Stimulated activated memory B cell treated with anti-CD40 and anti-IgM and Interleukin-4, amounts not matched to agents 10 μg/mL and 1 μg/mL and 100 μg/mL, for 72 hours (primary cell): ENCODE results near the gene CMTR1.

Experiments
- ATAC-seq: fragments of 150-1000 bp; cut with Tn5 transposase; 2 replicates; pipeline ENCODE4 v1.10.0; 2021
- H3K27ac Mint-ChIP-seq: one replicate; pipeline ENCODE4 v1.8.0; 2022; ENCODE audit warnings: mild to moderate bottlenecking, mixed read lengths
- H3K27me3 Mint-ChIP-seq: one replicate; pipeline ENCODE4 v1.8.0; 2022; ENCODE audit warnings: mixed read lengths
- H3K36me3 Mint-ChIP-seq: one replicate; pipeline ENCODE4 v1.8.0; 2022; ENCODE audit warnings: mixed read lengths
- H3K4me1 Mint-ChIP-seq: one replicate; pipeline ENCODE4 v1.8.0; 2022; ENCODE audit warnings: mixed read lengths
- H3K4me3 Mint-ChIP-seq: one replicate; pipeline ENCODE4 v1.8.0; 2022; ENCODE audit warnings: mild to moderate bottlenecking, moderate library complexity, mixed read lengths
- H3K9me3 Mint-ChIP-seq: one replicate; pipeline ENCODE4 v1.8.0; 2022; ENCODE audit warnings: mixed read lengths

Gene CMTR1

DNA sequence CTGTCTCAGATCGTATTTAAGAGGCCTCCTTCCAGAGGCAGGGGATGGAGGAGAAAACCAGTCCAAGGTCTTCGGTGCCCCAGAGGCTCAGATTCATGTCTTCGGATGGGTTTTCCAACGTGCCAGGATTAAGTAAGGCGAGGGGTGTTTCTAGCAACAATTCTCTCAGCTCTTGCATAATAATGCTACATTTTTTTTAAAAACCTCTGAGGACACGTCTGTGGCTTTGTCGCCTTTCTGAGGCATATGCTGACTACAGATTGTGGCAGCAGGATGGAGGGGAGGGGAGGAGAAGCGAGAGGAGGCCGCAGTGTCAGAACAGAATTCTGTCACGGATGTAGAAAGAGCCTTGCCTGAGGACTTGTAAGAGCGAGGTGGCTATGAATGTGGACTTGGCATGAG is 84.4 kb downstream of the CMTR1 start:
- Mint-ChIP-seq H3K4me3 (peak overlapping the region; percentile 72), H3K27me3 (no peaks in the 10 kb centered on the region), H3K4me1 (peaks cover 55% of the 10 kb centered on the region), H3K36me3 (no peaks in the 10 kb centered on the region), H3K27ac (peak overlapping the region; percentile 92), H3K9me3 (peaks cover 3% of the 10 kb centered on the region)
- peak; percentile 51 for ATAC-seq

DNA sequence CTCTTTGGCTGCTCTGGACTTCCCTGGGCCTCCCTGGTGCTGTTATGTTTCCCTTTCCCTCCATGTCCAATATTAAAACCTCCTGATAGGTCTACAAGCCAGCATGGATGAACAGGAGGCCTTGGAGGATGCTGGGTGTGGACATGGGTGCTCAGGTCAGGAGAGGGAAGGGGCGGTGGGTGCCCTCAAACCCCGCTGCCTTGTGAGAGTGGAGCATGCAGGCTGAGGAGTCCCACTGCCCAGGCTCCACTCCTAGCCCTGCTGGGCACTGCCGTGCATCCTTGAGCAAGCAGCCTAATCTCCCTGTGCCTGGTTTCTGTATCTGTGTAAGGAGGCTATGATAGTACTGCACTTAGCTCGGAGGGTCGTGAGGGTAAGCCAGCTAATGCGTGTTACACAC is 85.1 kb downstream of the CMTR1 start:
- ATAC-seq, result no peak
- Mint-ChIP-seq H3K27ac (no peak overlapping the region), H3K9me3 (peaks cover 3% of the 10 kb centered on the region), H3K27me3 (no peaks in the 10 kb centered on the region), H3K36me3 (no peaks in the 10 kb centered on the region), H3K4me1 (peaks cover 62% of the 10 kb centered on the region), H3K4me3 (peak overlapping the region; percentile 2)

DNA sequence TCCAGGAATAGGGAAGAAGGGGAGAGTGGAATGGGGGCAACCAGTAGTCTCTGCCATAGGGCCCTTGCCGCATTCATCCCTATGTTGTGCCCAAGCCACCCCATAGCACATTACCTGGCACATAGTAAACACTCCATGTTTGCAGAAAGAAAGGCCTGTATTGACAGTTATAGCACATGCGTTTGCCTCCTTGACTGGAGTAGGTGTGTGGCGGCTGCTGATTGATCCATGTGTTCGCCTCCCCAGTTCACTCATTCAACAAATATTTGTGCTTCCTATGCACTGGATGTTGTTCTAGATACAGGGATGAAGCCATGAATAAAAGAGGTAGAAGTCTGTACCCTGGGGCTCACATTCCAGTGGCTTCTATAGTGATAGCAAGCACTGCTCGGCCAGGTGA is 86.4 kb downstream of the CMTR1 start:
- no peak overlapping the region for H3K4me3 Mint-ChIP-seq
- no peaks in the 10 kb centered on the region for H3K27me3 Mint-ChIP-seq
- peaks cover 3% of the 10 kb centered on the region for H3K9me3 Mint-ChIP-seq
- H3K4me1 Mint-ChIP-seq, result peaks cover 60% of the 10 kb centered on the region
- no peak overlapping the region for H3K27ac Mint-ChIP-seq
- no peak for ATAC-seq
- H3K36me3 Mint-ChIP-seq, result no peaks in the 10 kb centered on the region

GRCh38 chr6:37520926-37521325 is 87.9 kb downstream of the CMTR1 start:
- Mint-ChIP-seq H3K36me3 (no peaks in the 10 kb centered on the region), H3K9me3 (peaks cover 3% of the 10 kb centered on the region), H3K27ac (peak overlapping the region; percentile 79), H3K4me1 (peaks cover 57% of the 10 kb centered on the region), H3K4me3 (no peak overlapping the region), H3K27me3 (no peaks in the 10 kb centered on the region)
- ATAC-seq, result no peak

DNA sequence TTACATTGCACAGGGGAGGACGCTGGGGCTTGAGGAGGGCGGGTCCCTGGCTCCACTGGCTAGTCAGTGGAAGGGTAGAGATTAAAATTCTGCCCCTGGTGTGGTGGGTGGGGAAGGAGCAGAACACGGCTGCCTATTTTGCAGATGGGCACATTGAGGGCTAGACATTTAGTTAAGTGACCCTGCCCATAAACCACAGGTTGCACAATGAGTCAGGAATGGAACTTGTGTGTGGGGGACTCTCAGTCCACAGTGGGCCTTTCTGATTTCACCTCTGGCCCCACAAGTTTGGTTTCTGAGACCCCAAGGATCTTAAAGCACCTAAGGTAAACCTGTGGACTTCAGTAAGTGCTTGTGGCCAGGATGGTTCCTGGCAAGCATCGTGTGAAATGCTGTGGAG is 88.7 kb downstream of the CMTR1 start:
- no peak overlapping the region for H3K4me3 Mint-ChIP-seq
- H3K27ac Mint-ChIP-seq, result peak overlapping the region; percentile 79
- H3K9me3 Mint-ChIP-seq, result peaks cover 3% of the 10 kb centered on the region
- no peaks in the 10 kb centered on the region for H3K27me3 Mint-ChIP-seq
- H3K36me3 Mint-ChIP-seq, result no peaks in the 10 kb centered on the region
- peak; percentile 39 for ATAC-seq
- peaks cover 49% of the 10 kb centered on the region for H3K4me1 Mint-ChIP-seq

GRCh38 chr6:37522836-37523235 is 89.8 kb downstream of the CMTR1 start:
- Mint-ChIP-seq H3K4me1 (peaks cover 48% of the 10 kb centered on the region), H3K27me3 (no peaks in the 10 kb centered on the region), H3K36me3 (no peaks in the 10 kb centered on the region), H3K27ac (peak overlapping the region; percentile 79), H3K4me3 (no peak overlapping the region), H3K9me3 (peaks cover 3% of the 10 kb centered on the region)
- ATAC-seq, result no peak

DNA sequence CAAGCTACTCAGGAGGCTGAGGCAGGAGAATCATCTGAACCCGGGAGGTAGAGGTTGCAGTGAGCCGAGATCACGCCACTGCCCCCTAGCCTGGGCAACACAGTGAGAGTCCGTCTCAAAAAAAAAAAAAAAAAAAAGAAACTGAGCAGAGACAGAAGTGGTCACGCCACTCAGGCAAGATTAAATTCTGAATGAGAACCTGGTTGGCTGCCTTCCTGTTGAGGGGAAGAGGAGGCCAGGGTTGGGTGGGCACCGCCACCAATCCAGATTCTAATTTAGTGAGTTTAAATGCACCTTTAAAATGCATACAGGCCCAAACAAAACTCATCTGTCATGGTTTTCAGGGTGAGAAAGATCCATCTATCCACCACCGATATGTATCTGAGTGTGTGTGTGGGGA is 90.4 kb downstream of the CMTR1 start:
- Mint-ChIP-seq H3K27me3 (no peaks in the 10 kb centered on the region), H3K27ac (peak overlapping the region; percentile 79), H3K4me3 (no peak overlapping the region), H3K36me3 (no peaks in the 10 kb centered on the region), H3K4me1 (peaks cover 54% of the 10 kb centered on the region), H3K9me3 (peaks cover 3% of the 10 kb centered on the region)
- peak; percentile 47 for ATAC-seq

GRCh38 chr6:37524025-37524969 is 91.3 kb downstream of the CMTR1 start:
- peaks cover 1% of the 10 kb centered on the region for H3K9me3 Mint-ChIP-seq
- no peaks in the 10 kb centered on the region for H3K36me3 Mint-ChIP-seq
- peaks cover 63% of the 10 kb centered on the region for H3K4me1 Mint-ChIP-seq
- H3K27me3 Mint-ChIP-seq, result no peaks in the 10 kb centered on the region
- no peak overlapping the region for H3K4me3 Mint-ChIP-seq
- no peak overlapping the region for H3K27ac Mint-ChIP-seq
- no peak for ATAC-seq

DNA sequence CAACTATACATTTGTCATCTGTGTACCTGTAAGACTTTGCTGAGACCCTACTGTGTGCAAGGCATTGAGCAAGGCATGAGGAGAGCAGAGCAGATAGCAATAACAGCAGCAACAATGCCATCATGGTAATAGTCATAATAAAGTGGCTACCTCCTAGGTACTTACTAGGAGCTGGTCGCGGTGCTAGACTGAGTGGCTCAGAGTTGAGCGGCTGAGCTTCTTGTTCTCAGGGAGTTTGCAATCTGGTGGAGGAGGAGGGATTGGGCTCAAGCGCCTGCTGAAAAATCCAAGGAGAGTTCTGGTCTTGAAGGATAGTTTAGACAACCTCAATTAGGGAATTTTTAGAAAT is 91.9 kb downstream of the CMTR1 start:
- Mint-ChIP-seq H3K4me1 (peaks cover 66% of the 10 kb centered on the region), H3K27ac (no peak overlapping the region), H3K9me3 (no peaks in the 10 kb centered on the region), H3K27me3 (no peaks in the 10 kb centered on the region), H3K36me3 (no peaks in the 10 kb centered on the region), H3K4me3 (no peak overlapping the region)
- ATAC-seq, result no peak

DNA sequence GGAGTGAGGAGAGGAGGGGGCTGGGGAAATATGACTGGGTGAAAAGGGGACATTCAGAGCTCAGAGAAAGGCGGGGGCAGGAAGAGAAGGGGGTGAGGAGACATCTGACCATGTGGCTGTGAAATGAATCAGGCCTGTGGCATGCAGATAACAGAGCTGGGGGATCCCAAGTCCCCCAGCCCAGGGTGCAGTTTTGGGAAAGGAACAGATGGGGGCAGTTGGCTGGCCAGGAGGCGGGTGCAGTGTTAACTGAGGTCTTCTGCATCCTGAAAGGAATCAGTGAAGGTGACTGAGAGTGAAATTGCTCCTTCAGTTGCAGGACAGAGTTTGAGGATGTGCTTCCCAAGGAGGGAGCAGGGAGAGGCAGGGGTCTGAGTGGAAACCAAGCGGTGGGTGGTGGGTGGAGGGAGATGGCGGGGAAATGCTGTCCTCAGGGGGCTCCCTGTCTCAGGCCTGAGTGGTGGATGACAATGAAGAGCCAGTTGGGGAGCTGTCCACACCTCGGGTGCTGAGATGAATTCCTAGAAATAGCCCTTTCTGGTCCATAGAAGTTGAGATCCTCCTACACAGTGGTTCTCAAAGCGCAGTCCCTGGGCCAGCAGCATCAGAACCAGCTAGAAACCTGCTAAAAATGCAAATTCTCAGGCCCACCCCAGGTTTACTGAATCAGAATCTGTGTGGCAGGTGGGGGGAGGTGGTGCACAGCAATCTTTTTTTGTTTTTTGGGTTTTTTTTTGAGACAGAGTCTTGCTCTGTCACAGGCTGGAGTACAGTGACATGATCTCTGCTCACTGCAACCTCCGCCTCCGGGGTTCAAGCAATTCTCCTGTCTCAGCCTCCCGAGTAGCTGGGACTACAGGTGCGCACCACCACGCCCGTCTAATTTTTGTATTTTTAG is 92.7 kb downstream of the CMTR1 start:
- no peak for ATAC-seq
- H3K9me3 Mint-ChIP-seq, result no peaks in the 10 kb centered on the region
- peaks cover 66% of the 10 kb centered on the region for H3K4me1 Mint-ChIP-seq
- H3K27me3 Mint-ChIP-seq, result no peaks in the 10 kb centered on the region
- H3K27ac Mint-ChIP-seq, result no peak overlapping the region
- no peaks in the 10 kb centered on the region for H3K36me3 Mint-ChIP-seq
- no peak overlapping the region for H3K4me3 Mint-ChIP-seq

GRCh38 chr6:37528541-37528940 is 95.5 kb downstream of the CMTR1 start:
- H3K27ac Mint-ChIP-seq, result no peak overlapping the region
- H3K36me3 Mint-ChIP-seq, result peaks cover 10% of the 10 kb centered on the region
- no peak overlapping the region for H3K4me3 Mint-ChIP-seq
- no peak for ATAC-seq
- H3K4me1 Mint-ChIP-seq, result peaks cover 45% of the 10 kb centered on the region
- no peaks in the 10 kb centered on the region for H3K9me3 Mint-ChIP-seq
- peaks cover 15% of the 10 kb centered on the region for H3K27me3 Mint-ChIP-seq

DNA sequence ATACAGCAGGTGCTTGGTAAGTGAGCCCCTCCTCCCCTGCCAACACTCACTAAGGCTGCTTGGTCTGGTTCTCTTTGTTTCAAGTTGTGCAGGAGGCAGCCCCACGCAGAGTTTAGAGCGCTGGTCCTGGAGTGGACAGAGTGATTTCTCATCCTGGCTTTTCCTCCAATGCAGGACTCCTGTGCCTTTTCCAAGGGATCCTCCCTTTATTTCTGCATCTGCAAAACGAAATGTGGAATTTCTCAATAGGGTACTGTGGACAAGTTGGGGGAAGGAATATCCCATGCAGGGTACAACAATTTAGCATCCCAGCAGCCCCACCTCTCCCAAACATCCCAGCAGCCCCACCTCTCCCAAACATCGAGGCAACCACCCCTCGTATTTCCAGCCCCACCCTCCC is 97.3 kb downstream of the CMTR1 start:
- no peak for ATAC-seq
- Mint-ChIP-seq H3K36me3 (peaks cover 10% of the 10 kb centered on the region), H3K27ac (no peak overlapping the region), H3K27me3 (peaks cover 16% of the 10 kb centered on the region), H3K4me1 (peaks cover 41% of the 10 kb centered on the region), H3K4me3 (no peak overlapping the region), H3K9me3 (no peaks in the 10 kb centered on the region)

DNA sequence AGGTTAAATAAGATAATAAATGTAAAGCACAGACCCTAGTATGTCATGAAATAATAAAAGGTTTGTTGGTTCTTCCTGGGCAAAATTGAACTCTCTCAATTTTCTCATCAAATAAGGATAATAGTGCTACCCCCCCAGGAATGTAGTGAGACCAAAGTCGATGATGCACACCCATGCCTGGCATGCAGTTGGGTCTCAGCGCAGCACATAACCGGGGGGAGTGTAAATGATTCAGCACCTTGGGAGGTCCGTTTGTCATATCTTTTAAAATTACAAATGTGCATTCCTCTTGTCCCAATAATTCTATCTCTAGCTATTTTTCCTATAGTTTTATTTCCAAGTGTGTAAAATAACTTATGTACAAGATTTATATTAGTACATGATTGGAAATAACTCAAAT is 98.0 kb downstream of the CMTR1 start:
- H3K9me3 Mint-ChIP-seq, result no peaks in the 10 kb centered on the region
- peaks cover 16% of the 10 kb centered on the region for H3K27me3 Mint-ChIP-seq
- ATAC-seq, result no peak
- H3K27ac Mint-ChIP-seq, result no peak overlapping the region
- peaks cover 44% of the 10 kb centered on the region for H3K4me1 Mint-ChIP-seq
- peaks cover 10% of the 10 kb centered on the region for H3K36me3 Mint-ChIP-seq
- no peak overlapping the region for H3K4me3 Mint-ChIP-seq
